CD8-positive, alpha-beta memory T cell (primary cell): ENCODE measurements around the gene ADGRB3. TPM values are rescaled to one million over a fixed set of nuclear protein-coding genes. Genes with fewer than 3 reads are reported as not detected.
"Not testable (repeated sequence)": the region's sequence is repeated elsewhere in the genome, so short reads cannot be mapped to it uniquely, and the experiment has no call there.

ENCODE experiments used
- CTCF ChIA-PET: fragments of 350-600 bp; sonication (Branson Sonifier 250); formaldehyde crosslinking; loops from one replicate; lab custom pipeline; 2021; ENCODE audit warnings: antibody characterized with exemption; lab: Charles Lee
- POLR2A ChIA-PET: fragments of 350-600 bp; sonication (Branson Sonifier 250); formaldehyde crosslinking; loops from one replicate; lab custom pipeline; 2021; ENCODE audit warnings: antibody characterized with exemption; lab: Charles Lee
- DNase-seq, 5 donors: peaks; one replicate each; pipeline versions ENCODE4 v3.0.0 to v3.0.0-alpha.2; 2020 to 2022; ENCODE audit warnings: mixed read lengths in 1 of 5
- H3K27ac ChIP-seq: one replicate; pipeline ENCODE4 v1.7.0; 2013; ENCODE audit warnings: low read depth, mild to moderate bottlenecking, low read length, moderate library complexity
- H3K27me3 ChIP-seq: 2 replicates; pipeline ENCODE4 v1.7.0; 2013; ENCODE audit warnings: low read length, mild to moderate bottlenecking; ENCODE audit not compliant: insufficient read depth, poor library complexity, severe bottlenecking
- H3K36me3 ChIP-seq: 2 replicates; pipeline ENCODE4 v1.7.0; 2013; ENCODE audit warnings: mild to moderate bottlenecking, low read length, moderate library complexity; ENCODE audit not compliant: insufficient read depth
- H3K4me1 ChIP-seq: 2 replicates; pipeline ENCODE4 v1.7.0; 2013; ENCODE audit warnings: mild to moderate bottlenecking, low read length, moderate library complexity; ENCODE audit not compliant: insufficient read depth
- H3K4me3 ChIP-seq: 2 replicates; pipeline ENCODE4 v1.7.0; 2013; ENCODE audit warnings: mild to moderate bottlenecking, low read length
- H3K9me3 ChIP-seq: 2 replicates; pipeline ENCODE4 v1.7.0; 2013; ENCODE audit warnings: mild to moderate bottlenecking, low read length
- H3K27ac Mint-ChIP-seq, 8 donors: one replicate each; pipeline ENCODE4 v1.8.0; 2020 to 2021; ENCODE audit warnings: mixed read lengths in 8 of 8, mild to moderate bottlenecking in 6 of 8, inconsistent platforms in 3 of 8, moderate library complexity in 3 of 8
- H3K27me3 Mint-ChIP-seq, 2 donors: one replicate each; pipeline ENCODE4 v1.8.0; 2020 to 2021; ENCODE audit warnings: mixed read lengths in 2 of 2, mild to moderate bottlenecking in 1 of 2, moderate library complexity in 1 of 2
- H3K36me3 Mint-ChIP-seq, 3 donors: one replicate each; pipeline ENCODE4 v1.8.0; 2020 to 2021; ENCODE audit warnings: mixed read lengths in 3 of 3, inconsistent platforms in 1 of 3, mild to moderate bottlenecking in 1 of 3
- H3K4me1 Mint-ChIP-seq, 3 donors: one replicate each; pipeline ENCODE4 v1.8.0; 2020 to 2021; ENCODE audit warnings: mixed read lengths in 3 of 3, inconsistent platforms in 1 of 3, mild to moderate bottlenecking in 1 of 3
- H3K4me3 Mint-ChIP-seq, 7 donors: one replicate each; pipeline ENCODE4 v1.8.0; 2020 to 2021; ENCODE audit warnings: mixed read lengths in 7 of 7, mild to moderate bottlenecking in 6 of 7, moderate library complexity in 4 of 7, inconsistent platforms in 2 of 7
- H3K9me3 Mint-ChIP-seq, 5 donors: one replicate each; pipeline ENCODE4 v1.8.0; 2020 to 2022; ENCODE audit warnings: mixed read lengths in 5 of 5, mild to moderate bottlenecking in 3 of 5, moderate library complexity in 2 of 5, inconsistent platforms in 1 of 5
- polyA plus RNA-seq: library from polyadenylated mRNA; unstranded; fragments of 300-500 nt; fragmentation: Illumina TruSeq; gene quantifications from one replicate; pipeline ENCODE4 v1.2.3, GENCODE V29; 2021
- total RNA-seq, 2 experiments: library from RNA; stranded (reverse); gene quantifications; one replicate each; pipeline ENCODE4 v1.2.3, GENCODE V29; 2021

Gene ADGRB3
- total and polyA plus RNA-seq, 3 experiments from 2014 or later, result not detected

DNA sequence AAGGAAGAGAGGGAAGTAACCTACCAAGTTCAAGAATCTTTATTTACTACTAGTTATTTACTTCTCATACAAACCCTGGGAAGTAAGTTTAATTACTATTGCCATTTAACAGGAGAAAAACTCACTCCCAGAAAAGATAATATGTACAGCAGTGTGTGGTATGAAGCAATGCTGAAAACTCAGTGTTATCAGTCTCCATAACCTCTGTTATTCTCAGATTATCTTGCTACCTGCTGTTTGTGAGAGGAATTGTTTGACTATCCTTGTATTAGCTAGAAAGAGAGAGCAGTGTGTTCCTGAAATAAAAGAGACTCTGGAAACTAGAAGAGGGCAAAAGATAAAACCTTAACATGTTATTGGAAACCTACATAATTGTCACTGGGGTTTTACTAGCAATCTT lies 38.2 kb downstream of the ADGRB3 start:
- DNase-seq, result no peak
- no peak overlapping the region for H3K4me3 ChIP-seq
- CTCF ChIA-PET, result no interaction called here
- no peaks in the 10 kb centered on the region for H3K36me3 ChIP-seq
- H3K4me3 Mint-ChIP-seq, result no peak overlapping the region
- H3K27ac Mint-ChIP-seq, result no peak overlapping the region
- H3K27me3 ChIP-seq, result no peaks in the 10 kb centered on the region
- H3K9me3 Mint-ChIP-seq, result peaks cover 2 to 11% (median 6%) of the 10 kb centered on the region in 5 donors
- no peaks in the 10 kb centered on the region for H3K4me1 Mint-ChIP-seq
- no peaks in the 10 kb centered on the region for H3K4me1 ChIP-seq
- H3K27me3 Mint-ChIP-seq, result no peaks in the 10 kb centered on the region
- H3K9me3 ChIP-seq, result no peaks in the 10 kb centered on the region
- no peaks in the 10 kb centered on the region for H3K36me3 Mint-ChIP-seq
- POLR2A ChIA-PET, result no interaction called here
- no peak overlapping the region for H3K27ac ChIP-seq

DNA sequence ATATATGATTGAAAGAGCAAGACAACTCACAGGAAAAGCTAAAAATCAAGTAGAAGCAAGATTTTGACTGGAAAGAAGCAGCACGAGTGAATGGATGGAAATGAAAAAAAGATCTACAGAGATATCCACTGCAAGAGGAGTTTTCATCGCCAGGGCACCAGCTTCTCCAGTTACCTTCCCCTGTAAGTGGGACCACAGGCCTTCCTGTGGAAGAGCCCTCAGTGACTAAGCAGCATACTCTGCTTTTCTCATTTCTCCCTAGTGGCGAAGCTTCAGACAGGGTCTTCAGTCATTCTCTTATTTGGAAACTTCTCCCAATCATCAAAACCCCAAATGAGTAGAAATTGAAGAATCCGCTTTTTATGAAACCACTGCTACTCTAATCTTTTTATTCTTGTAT lies 40.5 kb downstream of the ADGRB3 start:
- Mint-ChIP-seq H3K4me1 (no peaks in the 10 kb centered on the region), H3K27me3 (no peaks in the 10 kb centered on the region), H3K4me3 (no peak overlapping the region), H3K27ac (no peak overlapping the region), H3K9me3 (peaks cover 0 to 13% (median 6%) of the 10 kb centered on the region in 5 donors), H3K36me3 (no peaks in the 10 kb centered on the region)
- ChIA-PET POLR2A (no interaction called here), CTCF (no interaction called here)
- Histone ChIP-seq H3K27me3 (no peaks in the 10 kb centered on the region), H3K9me3 (no peaks in the 10 kb centered on the region), H3K4me3 (no peak overlapping the region), H3K4me1 (no peaks in the 10 kb centered on the region), H3K36me3 (no peaks in the 10 kb centered on the region), H3K27ac (no peak overlapping the region)
- no peak for DNase-seq

GRCh38 chr6:68676094-68676493 lies 41.0 kb downstream of the ADGRB3 start:
- H3K27me3 ChIP-seq, H3K4me1 Mint-ChIP-seq, H3K27ac ChIP-seq, H3K36me3 Mint-ChIP-seq, H3K9me3 ChIP-seq, POLR2A ChIA-PET, H3K4me1 ChIP-seq, H3K4me3 ChIP-seq, CTCF ChIA-PET, H3K4me3 Mint-ChIP-seq, H3K27me3 Mint-ChIP-seq, H3K27ac Mint-ChIP-seq, DNase-seq, H3K36me3 ChIP-seq: not testable (repeated sequence)
- H3K9me3 Mint-ChIP-seq, result peaks cover 0 to 13% (median 6%) of the 10 kb centered on the region in 5 donors

- H3K27me3 Mint-ChIP-seq, result no peaks in the 10 kb centered on the region
- POLR2A ChIA-PET, result no interaction called here
Measured at GRCh38 chr6:68677058-68677457, 42.0 kb downstream of the ADGRB3 start.

DNA sequence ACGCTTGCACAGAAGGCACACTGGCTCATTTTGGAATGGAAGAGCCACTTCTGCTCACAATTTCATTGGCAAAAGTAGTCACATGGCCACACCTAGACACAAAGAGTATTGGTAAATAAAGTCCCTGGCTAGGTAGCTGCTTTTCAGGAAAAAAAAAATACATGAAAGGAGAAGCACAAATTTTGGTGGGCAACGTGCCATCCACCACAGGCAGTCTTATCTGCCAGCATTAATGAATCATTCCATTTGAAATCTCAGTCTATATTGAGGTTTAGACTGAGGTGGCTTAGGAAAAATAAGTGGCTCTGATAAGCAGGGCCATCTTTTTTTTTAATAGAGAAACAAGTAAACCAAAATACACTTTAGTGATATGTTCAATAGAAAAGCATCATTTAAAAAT lies 44.3 kb downstream of the ADGRB3 start:
- no peak for DNase-seq
- H3K36me3 Mint-ChIP-seq, result no peaks in the 10 kb centered on the region
- ChIA-PET CTCF (no interaction called here), POLR2A (no interaction called here)
- H3K4me1 ChIP-seq, result no peaks in the 10 kb centered on the region
- no peak overlapping the region for H3K27ac Mint-ChIP-seq
- no peaks in the 10 kb centered on the region for H3K27me3 Mint-ChIP-seq
- H3K4me1 Mint-ChIP-seq, result no peaks in the 10 kb centered on the region
- H3K27me3 ChIP-seq, result no peaks in the 10 kb centered on the region
- no peaks in the 10 kb centered on the region for H3K9me3 ChIP-seq
- no peak overlapping the region for H3K4me3 Mint-ChIP-seq
- H3K36me3 ChIP-seq, result no peaks in the 10 kb centered on the region
- H3K4me3 ChIP-seq, result no peak overlapping the region
- H3K27ac ChIP-seq, result no peak overlapping the region
- H3K9me3 Mint-ChIP-seq, result peaks cover 2 to 19% (median 3%) of the 10 kb centered on the region in 5 donors

More at GRCh38 chr6:68677058-68677457, 42.0 kb downstream of the ADGRB3 start:
- Mint-ChIP-seq H3K36me3 (no peaks in the 10 kb centered on the region), H3K4me3 (no peak overlapping the region), H3K27ac (no peak overlapping the region), H3K9me3 (peaks cover 0 to 19% (median 3%) of the 10 kb centered on the region in 5 donors), H3K4me1 (no peaks in the 10 kb centered on the region)
- H3K4me3 ChIP-seq, result no peak overlapping the region
- H3K27ac ChIP-seq, result no peak overlapping the region
- no peaks in the 10 kb centered on the region for H3K36me3 ChIP-seq
- CTCF ChIA-PET, result no interaction called here
- DNase-seq, result no peak
- no peaks in the 10 kb centered on the region for H3K4me1 ChIP-seq
- H3K27me3 ChIP-seq, result no peaks in the 10 kb centered on the region
- no peaks in the 10 kb centered on the region for H3K9me3 ChIP-seq

- H3K4me1 Mint-ChIP-seq, result no peaks in the 10 kb centered on the region
- no peaks in the 10 kb centered on the region for H3K9me3 ChIP-seq
- no peak overlapping the region for H3K4me3 Mint-ChIP-seq
- no peak overlapping the region for H3K4me3 ChIP-seq
- H3K36me3 Mint-ChIP-seq, result no peaks in the 10 kb centered on the region
- no peaks in the 10 kb centered on the region for H3K36me3 ChIP-seq
- DNase-seq, result no peak
- H3K27ac Mint-ChIP-seq, result no peak overlapping the region
- H3K27ac ChIP-seq, result no peak overlapping the region
- no peaks in the 10 kb centered on the region for H3K4me1 ChIP-seq
- ChIA-PET CTCF (no interaction called here), POLR2A (no interaction called here)
- no peaks in the 10 kb centered on the region for H3K27me3 ChIP-seq
- H3K9me3 Mint-ChIP-seq, result peaks cover 2 to 16% (median 3%) of the 10 kb centered on the region in 5 donors
- H3K27me3 Mint-ChIP-seq, result no peaks in the 10 kb centered on the region
Measured at GRCh38 chr6:68680264-68680663, 45.2 kb downstream of the ADGRB3 start.

DNA sequence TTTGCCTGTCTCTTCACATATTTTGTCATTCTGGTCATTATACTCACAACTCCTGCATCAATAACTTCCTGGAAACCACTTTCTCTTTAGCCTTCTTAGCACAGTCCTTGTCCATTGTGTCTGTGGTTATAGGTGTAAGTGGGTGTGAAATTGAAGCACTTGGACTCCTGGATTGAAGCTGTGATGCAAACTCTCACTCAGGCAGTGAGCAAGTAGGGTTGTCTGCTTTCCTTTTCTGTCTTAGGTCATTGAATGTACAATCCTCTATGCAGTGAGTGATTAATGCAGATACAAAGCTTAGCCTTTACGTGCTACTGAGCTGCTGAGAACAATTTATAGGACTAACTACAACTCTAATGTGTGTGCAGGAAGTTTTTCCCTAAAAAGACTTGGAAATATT lies 54.8 kb downstream of the ADGRB3 start:
- Histone ChIP-seq H3K4me1 (no peaks in the 10 kb centered on the region), H3K27ac (no peak overlapping the region), H3K9me3 (no peaks in the 10 kb centered on the region), H3K36me3 (no peaks in the 10 kb centered on the region), H3K27me3 (no peaks in the 10 kb centered on the region), H3K4me3 (no peak overlapping the region)
- Mint-ChIP-seq H3K27ac (no peak overlapping the region), H3K9me3 (peaks cover 0 to 8% (median 0%) of the 10 kb centered on the region in 5 donors), H3K27me3 (no peaks in the 10 kb centered on the region), H3K4me3 (no peak overlapping the region), H3K4me1 (no peaks in the 10 kb centered on the region), H3K36me3 (no peaks in the 10 kb centered on the region)
- no peak for DNase-seq
- POLR2A ChIA-PET, result no interaction called here
- CTCF ChIA-PET, result no interaction called here

GRCh38 chr6:68691120-68691519 lies 56.0 kb downstream of the ADGRB3 start:
- H3K4me1 Mint-ChIP-seq, result no peaks in the 10 kb centered on the region
- DNase-seq, result no peak
- Histone ChIP-seq H3K36me3 (no peaks in the 10 kb centered on the region), H3K27ac (no peak overlapping the region), H3K4me1 (no peaks in the 10 kb centered on the region), H3K4me3 (no peak overlapping the region), H3K9me3 (no peaks in the 10 kb centered on the region), H3K27me3 (no peaks in the 10 kb centered on the region)
- no peak overlapping the region for H3K27ac Mint-ChIP-seq
- ChIA-PET POLR2A (no interaction called here), CTCF (no interaction called here)
- no peaks in the 10 kb centered on the region for H3K27me3 Mint-ChIP-seq
- H3K4me3 Mint-ChIP-seq, result no peak overlapping the region
- H3K36me3 Mint-ChIP-seq, result no peaks in the 10 kb centered on the region
- peaks cover 0 to 8% (median 0%) of the 10 kb centered on the region in 5 donors for H3K9me3 Mint-ChIP-seq

GRCh38 chr6:68693271-68693670 lies 58.2 kb downstream of the ADGRB3 start:
- Histone ChIP-seq H3K27ac (no peak overlapping the region), H3K4me1 (no peaks in the 10 kb centered on the region), H3K9me3 (no peaks in the 10 kb centered on the region), H3K27me3 (no peaks in the 10 kb centered on the region), H3K36me3 (no peaks in the 10 kb centered on the region), H3K4me3 (no peak overlapping the region)
- POLR2A ChIA-PET, result no interaction called here
- Mint-ChIP-seq H3K27ac (no peak overlapping the region), H3K4me3 (no peak overlapping the region), H3K27me3 (no peaks in the 10 kb centered on the region), H3K9me3 (peaks cover 0 to 4% (median 0%) of the 10 kb centered on the region in 5 donors), H3K36me3 (no peaks in the 10 kb centered on the region), H3K4me1 (no peaks in the 10 kb centered on the region)
- CTCF ChIA-PET, result no interaction called here
- DNase-seq, result no peak
